GM21825 (cell line): ENCODE results near the gene DLG1.

Experiments used
- ATAC-seq: cut with Tn5 transposase; IDR thresholded peaks from one replicate; pipeline ENCODE4 v1.9.1; 2021; ENCODE audit warnings: mild to moderate bottlenecking, moderate library complexity; ENCODE audit not compliant: unreplicated experiment

Gene DLG1

GRCh38 chr3:197002701-197003454 lies 295.5 kb downstream of the DLG1 start:
- ATAC-seq, result peak; percentile 70

- no peak for ATAC-seq
Observed at GRCh38 chr3:197001972-197002700, 296.3 kb downstream of the DLG1 start.

GRCh38 chr3:197001106-197001971 lies 297.1 kb downstream of the DLG1 start:
- ATAC-seq, result no peak

- ATAC-seq, result no peak
Observed at GRCh38 chr3:197000211-197000610, 298.2 kb downstream of the DLG1 start.

- no peak for ATAC-seq
Observed at GRCh38 chr3:196998966-196999760, 299.2 kb downstream of the DLG1 start.

GRCh38 chr3:196997311-196997710 lies 301.1 kb downstream of the DLG1 start:
- ATAC-seq, result no peak

GRCh38 chr3:196996454-196997265 lies 301.8 kb downstream of the DLG1 start:
- ATAC-seq, result no peak

GRCh38 chr3:196995646-196996355 lies 302.6 kb downstream of the DLG1 start:
- ATAC-seq, result no peak

- no peak for ATAC-seq
Observed at GRCh38 chr3:196995027-196995426, 303.4 kb downstream of the DLG1 start.

GRCh38 chr3:196994056-196994455 lies 304.4 kb downstream of the DLG1 start:
- no peak for ATAC-seq
